ENCODE data around the gene ARL9.

Gene ARL9

GRCh38 chr4:56477192-56477702, 28.3 kb upstream of the ARL9 start:
- WGBS (ENCODE audit: insufficient coverage): 100% methylated on average over 5 of the region's 5 CpGs
- ChIA-PET CTCF (no interaction called here), POLR2A (no interaction called here)
- no peaks in the 10 kb centered on the region for H3K27me3 ChIP-seq (replicated peaks in 2 of 5; ENCODE audit: control insufficient read depth in 4 of 5, insufficient read depth in 5 of 5, low read length in 4 of 5)
- peaks cover 20 to 85% (median 43%) of the 10 kb centered on the region in 4 experiments for H3K36me3 ChIP-seq (ENCODE audit: control insufficient read depth in 4 of 4, insufficient read depth in 4 of 4, low read length in 3 of 4)
- no peaks in the 10 kb centered on the region for H3K9me3 ChIP-seq (ENCODE audit: control extremely low read depth in 1 of 5, control insufficient read depth in 4 of 5, insufficient read depth in 2 of 5, low read depth in 1 of 5, low read length in 4 of 5)
- peak in 1 of 3 donors; percentile 29 for DNase-seq
- H3K4me3 ChIP-seq (ENCODE audit: control insufficient read depth in 1 of 7, extremely low read depth in 1 of 7, insufficient read depth in 4 of 7, low read depth in 2 of 7, low read length in 6 of 7): no peak overlapping the region
- no peak overlapping the region for H3K27ac ChIP-seq (ENCODE audit: insufficient read depth in 1 of 2, low read depth in 1 of 2, low read length in 2 of 2, poor library complexity in 1 of 2, severe bottlenecking in 2 of 2)
- H3K4me1 ChIP-seq (ENCODE audit: control extremely low read depth in 1 of 4, control insufficient read depth in 4 of 4, insufficient read depth in 4 of 4, low read length in 3 of 4): no peaks in the 10 kb centered on the region

- Histone ChIP-seq H3K4me1 (ENCODE audit: control extremely low read depth in 1 of 4, control insufficient read depth in 4 of 4, insufficient read depth in 4 of 4, low read length in 3 of 4) (no peaks in the 10 kb centered on the region), H3K36me3 (ENCODE audit: control insufficient read depth in 4 of 4, insufficient read depth in 4 of 4, low read length in 3 of 4) (peaks cover 13 to 80% (median 37%) of the 10 kb centered on the region in 4 experiments), H3K27me3 (replicated peaks in 2 of 5; ENCODE audit: control insufficient read depth in 4 of 5, insufficient read depth in 5 of 5, low read length in 4 of 5) (no peaks in the 10 kb centered on the region), H3K27ac (ENCODE audit: insufficient read depth in 1 of 2, low read depth in 1 of 2, low read length in 2 of 2, poor library complexity in 1 of 2, severe bottlenecking in 2 of 2) (no peak overlapping the region), H3K9me3 (ENCODE audit: control extremely low read depth in 1 of 5, control insufficient read depth in 4 of 5, insufficient read depth in 2 of 5, low read depth in 1 of 5, low read length in 4 of 5) (no peaks in the 10 kb centered on the region), H3K4me3 (ENCODE audit: control insufficient read depth in 1 of 7, extremely low read depth in 1 of 7, insufficient read depth in 4 of 7, low read depth in 2 of 7, low read length in 6 of 7) (no peak overlapping the region)
- DNase-seq: no peak
- ChIA-PET POLR2A (interaction anchor here (0.6 kb wide), 1 partner anchor 134 kb away, joined by 3 read pairs; no protein-coding TSS in a partner anchor), CTCF (interaction anchor here (1.6 kb wide), 1 partner anchor 11 kb away, joined by 5 read pairs; no protein-coding TSS in a partner anchor)
- 100% methylated on average over 1 of the region's 3 CpGs for WGBS (ENCODE audit: insufficient coverage)
Observed at GRCh38 chr4:56480691-56481090, 24.9 kb upstream of the ARL9 start.

GRCh38 chr4:56496241-56496640, 9.3 kb upstream of the ARL9 start:
- WGBS (ENCODE audit: insufficient coverage): 100% methylated on average over 1 of the region's 1 CpG
- Histone ChIP-seq H3K27ac (ENCODE audit: insufficient read depth in 1 of 2, low read depth in 1 of 2, low read length in 2 of 2, poor library complexity in 1 of 2, severe bottlenecking in 2 of 2) (no peak overlapping the region), H3K4me1 (ENCODE audit: control extremely low read depth in 1 of 4, control insufficient read depth in 4 of 4, insufficient read depth in 4 of 4, low read length in 3 of 4) (no peaks in the 10 kb centered on the region), H3K4me3 (ENCODE audit: control insufficient read depth in 1 of 7, extremely low read depth in 1 of 7, insufficient read depth in 4 of 7, low read depth in 2 of 7, low read length in 6 of 7) (no peak overlapping the region), H3K36me3 (ENCODE audit: control insufficient read depth in 4 of 4, insufficient read depth in 4 of 4, low read length in 3 of 4) (peaks cover 19 to 53% (median 36%) of the 10 kb centered on the region in 4 experiments), H3K9me3 (ENCODE audit: control extremely low read depth in 1 of 5, control insufficient read depth in 4 of 5, insufficient read depth in 2 of 5, low read depth in 1 of 5, low read length in 4 of 5) (no peaks in the 10 kb centered on the region), H3K27me3 (replicated peaks in 2 of 5; ENCODE audit: control insufficient read depth in 4 of 5, insufficient read depth in 5 of 5, low read length in 4 of 5) (no peaks in the 10 kb centered on the region)
- ChIA-PET POLR2A (interaction anchor here (0.5 kb wide), 1 partner anchor 256 kb away, joined by 3 read pairs; no protein-coding TSS in a partner anchor), CTCF (no interaction called here)
- no peak for DNase-seq

- no peaks in the 10 kb centered on the region for H3K9me3 ChIP-seq (ENCODE audit: control extremely low read depth in 1 of 5, control insufficient read depth in 4 of 5, insufficient read depth in 2 of 5, low read depth in 1 of 5, low read length in 4 of 5)
- DNase-seq: no peak
- H3K4me3 ChIP-seq (ENCODE audit: control insufficient read depth in 1 of 7, extremely low read depth in 1 of 7, insufficient read depth in 4 of 7, low read depth in 2 of 7, low read length in 6 of 7): no peak overlapping the region
- ChIA-PET CTCF (interaction anchor here (1.0 kb wide), 1 partner anchor 16 kb away, joined by 4 read pairs; no protein-coding TSS in a partner anchor), POLR2A (no interaction called here)
- peaks cover 0 to 7% (median 3%) of the 10 kb centered on the region in 4 experiments for H3K4me1 ChIP-seq (ENCODE audit: control extremely low read depth in 1 of 4, control insufficient read depth in 4 of 4, insufficient read depth in 4 of 4, low read length in 3 of 4)
- H3K27me3 ChIP-seq (replicated peaks in 2 of 5; ENCODE audit: control insufficient read depth in 4 of 5, insufficient read depth in 5 of 5, low read length in 4 of 5): no peaks in the 10 kb centered on the region
- no peak overlapping the region for H3K27ac ChIP-seq (ENCODE audit: insufficient read depth in 1 of 2, low read depth in 1 of 2, low read length in 2 of 2, poor library complexity in 1 of 2, severe bottlenecking in 2 of 2)
- peaks cover 0 to 2% (median 0%) of the 10 kb centered on the region in 4 experiments for H3K36me3 ChIP-seq (ENCODE audit: control insufficient read depth in 4 of 4, insufficient read depth in 4 of 4, low read length in 3 of 4)
Observed at GRCh38 chr4:56511098-56511497, 5.5 kb downstream of the ARL9 start.

- Histone ChIP-seq H3K27me3 (replicated peaks in 2 of 5; ENCODE audit: control insufficient read depth in 4 of 5, insufficient read depth in 5 of 5, low read length in 4 of 5) (no peaks in the 10 kb centered on the region), H3K36me3 (ENCODE audit: control insufficient read depth in 4 of 4, insufficient read depth in 4 of 4, low read length in 3 of 4) (peaks cover 0 to 2% (median 0%) of the 10 kb centered on the region in 4 experiments), H3K27ac (ENCODE audit: insufficient read depth in 1 of 2, low read depth in 1 of 2, low read length in 2 of 2, poor library complexity in 1 of 2, severe bottlenecking in 2 of 2) (no peak overlapping the region), H3K9me3 (ENCODE audit: control extremely low read depth in 1 of 5, control insufficient read depth in 4 of 5, insufficient read depth in 2 of 5, low read depth in 1 of 5, low read length in 4 of 5) (no peaks in the 10 kb centered on the region), H3K4me3 (ENCODE audit: control insufficient read depth in 1 of 7, extremely low read depth in 1 of 7, insufficient read depth in 4 of 7, low read depth in 2 of 7, low read length in 6 of 7) (no peak overlapping the region), H3K4me1 (ENCODE audit: control extremely low read depth in 1 of 4, control insufficient read depth in 4 of 4, insufficient read depth in 4 of 4, low read length in 3 of 4) (peaks cover 0 to 3% (median 1%) of the 10 kb centered on the region in 4 experiments)
- CTCF ChIA-PET: interaction anchor here (1.1 to 1.5 kb wide), 3 partner anchors 19 to 324 kb away, joined by 3 to 4 read pairs (median 3); no protein-coding TSS in a partner anchor
- DNase-seq: no peak
- POLR2A ChIA-PET: no interaction called here
- 100% methylated on average over 1 of the region's 1 CpG for WGBS (ENCODE audit: insufficient coverage)
Observed at GRCh38 chr4:56512166-56512565, 6.6 kb downstream of the ARL9 start.

DNA sequence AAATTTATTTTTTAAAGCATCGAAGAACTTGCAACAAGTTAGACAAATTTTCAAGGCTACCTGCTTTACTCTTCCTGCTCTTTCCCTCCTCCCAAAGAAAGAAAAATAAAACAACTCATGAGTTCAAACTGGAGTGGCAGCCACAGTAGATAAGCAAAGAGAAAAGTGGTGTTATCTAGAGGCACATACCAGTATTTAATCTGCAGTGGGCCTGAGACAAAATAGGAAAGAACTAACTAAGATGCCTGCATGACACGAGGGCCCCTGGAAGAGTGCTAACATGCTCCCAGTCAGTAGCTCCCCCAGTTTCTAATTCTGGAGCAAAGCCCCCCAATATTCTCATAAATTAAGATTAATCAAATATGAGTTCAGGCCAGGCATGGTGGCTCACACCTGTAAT, 7.9 kb downstream of the ARL9 start:
- Histone ChIP-seq H3K4me3 (ENCODE audit: control insufficient read depth in 1 of 7, extremely low read depth in 1 of 7, insufficient read depth in 4 of 7, low read depth in 2 of 7, low read length in 6 of 7) (no peak overlapping the region), H3K36me3 (ENCODE audit: control insufficient read depth in 4 of 4, insufficient read depth in 4 of 4, low read length in 3 of 4) (peaks cover 0 to 2% (median 0%) of the 10 kb centered on the region in 4 experiments), H3K27me3 (replicated peaks in 2 of 5; ENCODE audit: control insufficient read depth in 4 of 5, insufficient read depth in 5 of 5, low read length in 4 of 5) (no peaks in the 10 kb centered on the region), H3K27ac (ENCODE audit: insufficient read depth in 1 of 2, low read depth in 1 of 2, low read length in 2 of 2, poor library complexity in 1 of 2, severe bottlenecking in 2 of 2) (no peak overlapping the region), H3K9me3 (ENCODE audit: control extremely low read depth in 1 of 5, control insufficient read depth in 4 of 5, insufficient read depth in 2 of 5, low read depth in 1 of 5, low read length in 4 of 5) (no peaks in the 10 kb centered on the region), H3K4me1 (ENCODE audit: control extremely low read depth in 1 of 4, control insufficient read depth in 4 of 4, insufficient read depth in 4 of 4, low read length in 3 of 4) (peaks cover 0 to 3% (median 1%) of the 10 kb centered on the region in 4 experiments)
- WGBS (ENCODE audit: insufficient coverage): 17% methylated on average over 2 of the region's 2 CpGs
- ChIA-PET CTCF (interaction anchor here (1.5 kb wide), 1 partner anchor 18 kb away, joined by 3 read pairs; no protein-coding TSS in a partner anchor), POLR2A (no interaction called here)
- DNase-seq: no peak
